ENCODE measurements around the gene WDFY4. TPM values are rescaled to one million over a fixed set of nuclear protein-coding genes. Genes with fewer than 3 reads are reported as not detected.

Gene WDFY4
- total RNA-seq, 2 donors from 2014 or later: 0.70 to 2.0 TPM

- no peak overlapping the region for H3K27ac ChIP-seq
- no peaks in the 10 kb centered on the region for H3K27me3 ChIP-seq
- no peaks in the 10 kb centered on the region for H3K9me3 ChIP-seq
- H3K4me3 ChIP-seq: no peak overlapping the region
- DNase-seq (ENCODE audit: low spot score): no peak
- no peaks in the 10 kb centered on the region for H3K36me3 ChIP-seq
- TF ChIP-seq, protein P1, sequence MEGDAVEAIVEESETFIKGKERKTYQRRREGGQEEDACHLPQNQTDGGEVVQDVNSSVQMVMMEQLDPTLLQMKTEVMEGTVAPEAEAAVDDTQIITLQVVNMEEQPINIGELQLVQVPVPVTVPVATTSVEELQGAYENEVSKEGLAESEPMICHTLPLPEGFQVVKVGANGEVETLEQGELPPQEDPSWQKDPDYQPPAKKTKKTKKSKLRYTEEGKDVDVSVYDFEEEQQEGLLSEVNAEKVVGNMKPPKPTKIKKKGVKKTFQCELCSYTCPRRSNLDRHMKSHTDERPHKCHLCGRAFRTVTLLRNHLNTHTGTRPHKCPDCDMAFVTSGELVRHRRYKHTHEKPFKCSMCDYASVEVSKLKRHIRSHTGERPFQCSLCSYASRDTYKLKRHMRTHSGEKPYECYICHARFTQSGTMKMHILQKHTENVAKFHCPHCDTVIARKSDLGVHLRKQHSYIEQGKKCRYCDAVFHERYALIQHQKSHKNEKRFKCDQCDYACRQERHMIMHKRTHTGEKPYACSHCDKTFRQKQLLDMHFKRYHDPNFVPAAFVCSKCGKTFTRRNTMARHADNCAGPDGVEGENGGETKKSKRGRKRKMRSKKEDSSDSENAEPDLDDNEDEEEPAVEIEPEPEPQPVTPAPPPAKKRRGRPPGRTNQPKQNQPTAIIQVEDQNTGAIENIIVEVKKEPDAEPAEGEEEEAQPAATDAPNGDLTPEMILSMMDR (IDR thresholded peaks at IDR 0.05): no peak
- H3K4me1 ChIP-seq: no peaks in the 10 kb centered on the region
Measured at GRCh38 chr10:48887982-48888381, 203.3 kb downstream of the WDFY4 start.

DNA sequence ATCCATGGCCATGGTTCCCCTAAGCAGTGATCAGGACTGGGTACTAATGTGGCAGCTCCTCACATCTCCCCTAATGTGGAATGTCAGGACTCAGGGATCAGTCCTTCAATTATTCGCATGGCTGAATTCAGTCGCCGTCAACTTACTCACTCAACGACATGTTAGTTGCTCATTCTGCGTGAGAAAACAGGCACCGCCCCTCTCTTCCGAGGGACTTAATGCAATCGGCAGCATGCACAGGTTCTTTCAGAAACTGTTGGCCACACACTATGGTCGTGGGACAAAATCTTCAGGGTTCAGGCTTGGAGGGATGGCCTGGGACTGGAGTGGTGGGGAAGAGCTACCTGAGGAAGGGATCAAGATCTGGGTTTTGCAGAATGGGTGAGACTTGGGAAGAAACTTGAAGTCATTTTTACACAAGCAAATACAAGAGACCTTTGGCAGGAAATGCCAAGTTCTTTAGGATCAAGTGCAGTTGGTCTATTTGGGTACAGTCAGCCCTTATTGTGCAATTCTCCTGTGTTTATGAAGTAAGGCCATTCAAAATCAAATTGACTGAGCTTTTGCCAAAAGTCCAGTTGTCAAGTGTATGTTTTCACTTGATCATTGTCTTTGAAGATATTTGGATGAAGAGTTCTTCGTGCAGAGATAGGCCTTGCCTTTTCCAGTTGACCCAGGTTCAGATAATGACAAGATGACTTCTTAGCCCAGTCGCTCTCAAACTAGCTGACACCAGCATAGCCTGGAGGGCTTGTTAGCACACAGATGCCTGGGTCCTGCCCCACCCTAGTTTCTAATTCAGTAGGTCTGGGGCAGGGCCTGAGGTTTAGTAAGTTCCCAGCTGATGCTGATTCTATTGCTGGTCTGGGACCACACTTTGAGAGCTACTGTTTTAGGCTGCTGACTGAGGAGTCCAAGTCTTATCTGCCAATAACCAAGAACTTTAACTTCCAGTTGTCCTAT lies 206.5 kb downstream of the WDFY4 start:
- Histone ChIP-seq H3K36me3 (no peaks in the 10 kb centered on the region), H3K4me1 (no peaks in the 10 kb centered on the region), H3K27ac (no peak overlapping the region), H3K27me3 (no peaks in the 10 kb centered on the region), H3K4me3 (no peak overlapping the region), H3K9me3 (no peaks in the 10 kb centered on the region)
- TF ChIP-seq, protein P1 (IDR thresholded peaks at IDR 0.05): no peak
- no peak for DNase-seq (ENCODE audit: low spot score)

DNA sequence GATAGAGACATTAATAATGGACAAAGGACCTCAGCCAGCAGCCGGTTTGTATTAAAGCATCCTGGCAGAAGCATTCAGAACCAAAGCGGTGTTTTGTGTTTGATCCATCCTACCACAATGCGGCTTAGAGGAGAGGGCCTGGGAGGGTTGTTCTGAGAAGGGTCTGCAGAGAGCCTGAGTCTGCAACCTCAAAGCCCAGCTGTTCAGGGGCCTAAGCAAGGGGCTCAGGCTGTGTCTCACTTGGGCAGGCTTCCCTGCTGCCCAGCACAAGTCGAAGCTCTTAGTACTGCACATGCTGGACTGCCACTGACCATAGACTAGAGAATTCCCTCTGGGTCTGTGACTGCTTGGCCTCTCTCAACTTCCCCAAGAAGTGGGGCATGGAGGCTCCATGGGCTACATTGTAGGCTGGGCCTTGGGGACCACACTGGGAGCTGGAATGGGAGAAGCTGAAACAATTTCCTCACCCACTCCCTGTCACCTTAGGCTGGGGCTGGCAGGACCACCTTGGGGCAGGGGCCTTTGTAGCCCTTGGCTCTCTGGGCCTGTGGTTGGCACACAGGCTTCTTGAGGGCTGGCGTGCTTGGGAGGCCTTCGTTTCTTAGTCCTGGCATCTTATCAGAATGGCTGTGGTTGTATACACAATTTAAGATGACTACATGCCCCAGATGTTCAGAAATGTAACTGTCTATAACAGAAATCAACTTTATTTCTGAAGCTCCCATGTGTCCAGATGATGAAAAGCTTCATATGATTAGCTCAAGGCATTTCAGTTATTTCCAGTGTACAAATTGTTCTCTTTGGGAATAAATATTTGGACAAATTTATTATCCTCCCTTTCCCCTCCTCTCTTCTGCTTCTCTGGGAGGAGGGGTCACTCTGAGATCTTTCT lies 210.5 kb downstream of the WDFY4 start:
- H3K4me1 ChIP-seq: peaks cover 0 to under 1% of the 10 kb centered on the region in 2 donors
- no peaks in the 10 kb centered on the region for H3K27me3 ChIP-seq
- no peaks in the 10 kb centered on the region for H3K9me3 ChIP-seq
- H3K27ac ChIP-seq: no peak overlapping the region
- no peak for DNase-seq (ENCODE audit: low spot score)
- H3K4me3 ChIP-seq: no peak overlapping the region
- TF ChIP-seq, protein P1 (IDR thresholded peaks at IDR 0.05): no peak
- no peaks in the 10 kb centered on the region for H3K36me3 ChIP-seq

DNA sequence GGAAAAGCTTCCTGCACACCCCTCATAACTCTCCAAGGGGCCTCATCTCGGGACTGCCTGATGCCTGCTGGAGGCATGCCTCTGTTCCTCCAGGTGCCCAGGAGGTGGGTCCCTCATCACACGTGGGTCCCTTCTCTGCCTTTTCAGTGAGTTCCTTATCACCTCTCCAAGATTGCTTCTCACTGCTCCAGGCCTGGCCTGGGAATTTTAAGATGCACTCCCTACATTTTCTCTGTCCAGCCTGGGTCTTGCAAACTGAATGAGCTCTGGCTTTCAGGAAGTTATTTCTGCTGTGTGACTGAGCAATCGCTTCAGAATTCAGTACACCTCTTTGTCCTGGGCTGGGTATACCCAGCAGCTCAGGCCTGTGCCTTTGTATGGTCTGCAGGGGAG lies 211.1 kb downstream of the WDFY4 start:
- no peak overlapping the region for H3K27ac ChIP-seq
- peaks cover 0 to 6% of the 10 kb centered on the region in 2 donors for H3K4me1 ChIP-seq
- H3K36me3 ChIP-seq: no peaks in the 10 kb centered on the region
- H3K9me3 ChIP-seq: no peaks in the 10 kb centered on the region
- H3K27me3 ChIP-seq: no peaks in the 10 kb centered on the region
- TF ChIP-seq, protein P1 (IDR thresholded peaks at IDR 0.05): no peak
- no peak for DNase-seq (ENCODE audit: low spot score)
- no peak overlapping the region for H3K4me3 ChIP-seq

- Histone ChIP-seq H3K27me3 (no peaks in the 10 kb centered on the region), H3K27ac (no peak overlapping the region), H3K9me3 (no peaks in the 10 kb centered on the region), H3K4me1 (peaks cover 0 to 6% of the 10 kb centered on the region in 2 donors), H3K36me3 (no peaks in the 10 kb centered on the region), H3K4me3 (no peak overlapping the region)
- DNase-seq (ENCODE audit: low spot score): no peak
- TF ChIP-seq, protein P1 (IDR thresholded peaks at IDR 0.05): no peak
Measured at GRCh38 chr10:48896756-48897440, 212.2 kb downstream of the WDFY4 start.
